ENCODE data around the gene TMEM222.
"Not testable (repeated sequence)": the region's sequence is repeated elsewhere in the genome, so short reads cannot be mapped to it uniquely, and the experiment has no call there.

TMEM222 gene

DNA sequence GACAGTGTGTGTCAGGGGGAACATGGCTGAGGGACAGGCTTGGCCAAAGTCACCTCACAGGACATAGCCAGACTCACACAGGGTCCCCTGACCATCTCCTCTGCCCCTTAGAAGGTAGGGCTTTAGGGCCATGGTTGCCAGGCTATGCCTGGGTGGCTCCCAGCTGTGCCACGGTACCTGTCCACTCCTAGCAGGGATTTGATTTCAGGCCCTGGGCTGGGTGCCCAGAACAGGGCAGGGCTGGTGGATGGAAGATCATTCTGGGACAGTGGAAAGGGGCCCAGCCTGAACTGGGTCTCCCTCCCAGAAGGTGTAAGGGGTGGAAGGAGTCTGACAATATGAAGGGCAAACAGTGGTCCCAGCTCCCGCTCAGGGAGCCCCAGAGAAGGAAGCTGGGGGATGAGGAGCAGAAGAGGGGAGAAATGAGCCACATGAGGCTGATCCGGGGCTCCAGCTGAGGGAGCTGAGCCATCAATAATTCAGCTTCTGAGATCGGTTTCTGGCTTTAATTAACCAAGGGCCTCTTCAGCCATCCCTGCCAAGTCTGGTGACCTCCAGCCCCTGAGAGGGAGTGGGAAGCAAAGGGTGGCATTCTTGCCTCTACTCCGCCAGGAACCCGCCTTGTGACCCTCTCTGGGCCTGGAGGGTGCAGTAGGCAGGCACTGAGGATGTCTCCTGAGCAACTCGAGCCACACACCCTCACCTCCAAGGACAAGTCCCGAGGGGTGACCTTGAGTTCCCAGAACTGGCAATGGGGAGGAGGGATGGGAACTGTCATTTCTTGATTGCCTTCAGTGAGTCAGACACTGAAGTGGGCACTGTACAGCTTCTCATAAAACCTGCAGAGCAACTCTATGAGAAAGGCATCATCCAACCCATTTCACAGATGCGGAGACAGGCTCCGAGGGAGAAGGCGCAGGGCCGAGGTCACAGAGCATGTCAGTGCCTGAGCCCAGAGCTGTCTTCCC lies 59.1 kb downstream of the TMEM222 start:
- no peak for DNase-seq

- DNase-seq, result no peak
These were observed 60.2 kb downstream of the TMEM222 start for GRCh38 chr1:27381969-27382762.

DNA sequence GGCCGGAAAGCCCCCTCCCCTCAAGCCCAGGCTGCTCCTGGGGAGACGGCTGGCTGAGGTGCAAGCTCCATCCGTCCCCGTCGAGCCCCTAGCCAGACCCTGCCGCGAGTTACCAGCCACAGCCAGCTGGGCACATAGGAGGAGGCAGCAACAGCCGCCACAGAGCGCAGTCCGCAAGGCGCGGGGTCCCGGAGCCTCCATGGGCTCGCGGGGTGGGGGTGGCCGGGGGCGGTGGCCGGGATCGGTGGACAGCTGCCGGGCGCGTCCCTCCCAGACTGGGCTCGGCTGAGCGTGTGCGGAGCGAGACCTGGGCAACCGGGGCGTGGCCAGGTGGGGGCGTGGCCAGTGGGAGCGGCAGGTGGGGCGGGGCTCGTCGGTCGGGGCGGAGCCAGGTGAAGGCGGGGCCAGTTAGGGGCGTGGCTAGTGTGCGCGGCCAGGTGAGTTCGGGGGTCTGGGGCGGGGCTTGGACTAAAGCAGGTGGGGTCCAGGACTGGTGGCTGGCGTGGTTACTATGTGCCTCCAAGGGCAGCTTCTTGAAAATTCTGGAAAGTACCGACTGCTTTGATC lies 61.2 kb downstream of the TMEM222 start, which contains the start of gene CD164L2:
Gene CD164L2 (minus strand): TSS at position 295 of the 567 bp plus-strand sequence. CDS start 94 bp downstream, at position 201.
- no peak for DNase-seq

- DNase-seq, result no peak
These were observed 61.7 kb downstream of the TMEM222 start for GRCh38 chr1:27383661-27384060.

DNA sequence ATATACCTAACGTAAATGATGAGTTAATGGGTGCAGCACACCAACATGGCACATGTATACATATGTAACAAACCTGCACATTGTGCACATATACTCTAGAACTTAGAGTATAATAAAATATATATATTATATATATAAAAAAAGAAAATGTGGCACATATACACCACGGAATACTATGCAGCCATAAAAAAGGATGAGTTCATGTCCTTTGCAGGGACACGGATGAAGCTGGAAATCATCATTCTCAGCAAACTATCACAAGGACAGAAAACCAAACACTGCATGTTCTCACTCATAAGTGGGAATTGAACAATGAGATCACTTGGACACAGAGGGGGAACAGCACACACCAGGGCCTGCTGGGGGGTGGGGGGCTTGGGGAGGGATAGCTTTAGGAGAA lies 62.8 kb downstream of the TMEM222 start:
- DNase-seq, result not testable (repeated sequence)

Data from fibroblast of skin of abdomen (primary cell).